T1000 (cell line): ENCODE results near the gene ZFP14.

Source experiments
- DNase-seq: peaks from one replicate; lab custom pipeline; 2025; ENCODE audit warnings: mixed read lengths; lab: John Stamatoyannopoulos, UW

Gene ZFP14

DNA sequence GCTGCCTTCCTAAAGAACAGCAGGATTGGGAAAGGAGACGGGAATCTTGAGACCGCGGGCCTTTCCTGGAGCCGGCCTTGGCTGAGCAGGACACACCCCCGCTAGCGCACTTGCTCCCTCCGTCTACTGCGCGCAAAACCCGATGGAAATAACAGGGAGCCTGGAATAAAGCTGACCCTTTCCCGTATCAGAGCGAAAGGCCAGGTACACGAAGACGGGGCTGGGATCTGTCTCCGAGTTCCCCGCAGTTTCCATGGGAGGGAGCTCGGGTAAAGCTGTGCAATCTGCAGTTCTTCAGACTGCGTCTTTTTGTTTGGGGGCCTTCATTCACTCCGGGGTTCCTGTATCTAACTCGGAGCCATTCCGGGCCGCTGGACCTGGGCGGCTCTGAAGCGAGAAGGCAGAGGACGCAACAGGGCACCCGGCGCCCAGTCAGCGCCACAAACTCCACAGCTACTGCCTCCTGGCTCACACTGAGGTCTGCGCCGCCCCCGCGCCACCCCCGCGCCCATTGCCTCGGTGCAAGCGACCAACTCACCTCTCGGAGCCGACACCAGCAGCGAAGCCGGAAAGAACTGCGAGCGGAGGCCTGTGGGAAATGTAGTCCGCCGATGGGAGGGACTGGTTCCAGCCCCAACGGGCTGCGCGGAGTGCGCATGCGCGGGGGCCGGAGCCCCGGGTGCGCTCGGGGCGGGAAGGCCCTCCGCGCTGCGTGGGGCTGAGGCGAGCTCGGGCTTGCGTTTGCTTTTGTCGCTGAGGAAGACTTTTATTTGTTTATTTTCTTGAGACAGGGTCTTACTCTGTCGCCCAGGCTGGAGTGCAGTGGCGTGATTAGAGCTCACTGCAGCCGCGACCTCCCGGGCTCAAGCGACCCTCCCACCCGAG is at the start of gene ZFP14:
Gene ZFP14 (minus strand): TSS at position 577 of the 885 bp plus-strand sequence. CDS start 11,309 bp downstream, outside the sequence.
- peak; percentile 94 for DNase-seq

DNA sequence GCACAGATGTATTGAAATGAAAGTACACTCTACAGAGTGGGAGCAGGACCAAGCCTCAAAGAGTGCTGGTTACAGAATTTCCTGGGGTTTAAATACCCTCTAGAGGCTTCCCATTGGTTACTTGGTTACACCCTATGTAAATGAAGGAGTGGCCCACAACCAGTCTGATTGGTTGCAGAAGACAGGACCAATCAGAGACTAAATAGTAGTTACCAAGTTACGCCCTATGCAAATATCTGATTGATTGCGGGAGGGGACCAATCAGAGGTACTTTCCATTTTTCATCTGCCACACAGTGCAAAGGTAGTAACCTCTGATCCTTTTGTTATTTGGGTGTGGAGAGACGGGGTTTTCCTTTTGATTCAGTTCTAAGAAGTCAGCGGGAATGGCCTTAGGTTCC is 44.9 kb upstream of the ZFP14 start:
- no peak for DNase-seq

DNA sequence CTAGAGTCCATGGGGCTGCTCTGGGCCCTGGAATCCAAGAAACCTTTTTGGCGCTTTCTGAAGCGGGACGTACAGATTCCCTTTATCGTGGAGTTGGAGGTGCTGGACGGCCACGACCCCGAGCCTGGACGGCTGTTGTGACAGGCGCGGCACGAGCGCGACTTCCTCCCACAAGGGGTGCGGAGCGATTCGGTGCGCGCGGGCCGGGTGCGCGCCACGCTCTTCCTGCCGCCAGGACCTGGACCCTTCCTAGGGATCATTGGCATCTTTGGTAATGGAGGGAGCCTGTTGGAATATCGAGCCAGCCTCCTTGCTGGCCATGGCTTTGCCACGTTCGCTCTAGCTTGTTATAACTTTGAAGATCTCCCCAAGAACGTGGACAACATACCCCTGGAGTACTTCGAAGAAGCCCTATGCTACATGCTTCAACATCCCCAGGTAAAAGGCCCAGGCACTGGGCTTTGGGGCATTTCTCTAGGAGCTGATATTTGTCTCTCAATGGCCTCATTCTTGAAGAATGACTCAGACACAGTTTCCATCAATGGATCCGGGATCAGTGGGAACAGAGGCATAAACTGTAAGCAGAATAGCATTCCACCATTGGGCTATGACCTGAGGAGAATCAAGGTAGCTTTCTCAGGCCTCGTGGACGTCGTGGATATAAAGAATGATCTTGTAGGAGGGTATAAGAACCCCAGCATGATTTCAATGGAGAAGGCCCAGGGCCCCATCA is 42.9 kb upstream of the ZFP14 start:
- no peak for DNase-seq

DNA sequence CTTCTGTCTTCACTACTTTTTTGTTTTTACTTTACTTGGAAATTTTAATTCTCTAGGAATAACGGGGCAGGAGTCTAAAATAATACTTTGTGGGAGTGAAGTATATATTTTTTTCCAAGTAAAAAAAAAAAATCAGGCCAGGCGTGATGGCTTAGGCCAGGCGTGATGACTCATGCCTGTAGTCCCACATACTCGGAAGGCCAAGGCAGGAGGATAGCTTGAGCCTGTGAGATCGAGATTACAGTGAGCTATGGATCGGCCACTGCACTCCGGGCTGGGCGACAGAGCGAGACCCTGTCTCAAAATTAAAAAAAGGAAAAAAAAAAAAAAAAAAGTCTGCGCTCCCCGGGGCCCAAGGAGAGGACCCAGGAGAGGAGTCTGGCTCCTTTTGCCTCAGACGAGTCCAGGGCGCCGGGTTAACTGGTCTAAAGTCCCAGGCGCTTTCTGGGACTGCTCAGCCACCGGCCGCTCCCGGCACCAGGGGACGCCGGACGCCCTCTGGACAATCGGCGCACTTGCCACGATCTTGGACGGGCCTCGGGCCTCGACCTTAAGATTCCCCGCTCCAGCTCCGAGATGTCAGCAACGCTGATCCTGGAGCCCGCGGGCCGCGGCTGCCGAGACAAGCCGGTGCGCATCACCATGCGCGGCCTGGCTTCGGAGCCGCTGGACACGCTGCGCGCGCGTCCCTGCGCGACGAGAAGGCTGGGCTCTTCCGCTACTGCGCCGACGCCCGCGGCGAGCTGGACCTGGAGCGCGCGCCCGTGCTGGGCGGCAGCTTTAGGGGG is 42.2 kb upstream of the ZFP14 start:
- no peak for DNase-seq

DNA sequence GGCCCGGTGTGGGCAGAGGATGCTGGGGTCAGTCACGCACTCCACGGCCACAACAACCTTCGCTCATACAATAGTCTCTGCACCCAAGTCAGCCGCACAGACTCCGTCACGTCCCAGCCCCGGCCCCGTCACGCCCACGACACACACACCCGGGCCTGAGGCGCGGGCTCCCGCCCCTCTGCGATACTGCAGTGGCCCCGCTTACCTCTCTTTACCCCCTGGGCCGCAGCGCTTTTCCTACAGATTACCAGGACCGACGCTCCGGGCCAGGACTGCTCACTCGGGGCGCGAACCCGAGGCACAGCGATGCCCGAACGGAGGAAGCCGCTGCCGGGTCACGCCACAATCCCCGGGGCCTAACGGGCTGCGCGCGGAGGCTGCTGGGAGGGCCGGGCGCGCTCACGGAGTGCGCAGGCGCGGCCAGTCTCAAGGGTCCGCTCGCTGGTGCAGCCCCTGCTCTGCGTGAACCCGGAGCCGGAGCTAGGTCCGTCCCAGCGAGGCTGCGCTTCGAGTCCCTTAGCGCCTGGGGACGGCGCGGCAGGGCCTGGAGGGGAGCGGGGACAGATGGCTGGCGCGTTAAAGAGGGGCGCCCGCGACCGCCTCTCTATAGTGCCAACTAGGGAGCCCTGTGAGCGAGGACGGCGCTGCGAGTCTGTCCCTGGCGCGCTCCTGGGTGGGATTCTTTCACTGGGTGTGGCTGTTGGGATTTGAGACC is 39.4 kb upstream of the ZFP14 start, which contains the start of gene ZFP82:
Gene ZFP82 (minus strand): TSS at position 358 of the 715 bp plus-strand sequence. CDS start 8,855 bp downstream, outside the sequence.
- peak; percentile 84 for DNase-seq

DNA sequence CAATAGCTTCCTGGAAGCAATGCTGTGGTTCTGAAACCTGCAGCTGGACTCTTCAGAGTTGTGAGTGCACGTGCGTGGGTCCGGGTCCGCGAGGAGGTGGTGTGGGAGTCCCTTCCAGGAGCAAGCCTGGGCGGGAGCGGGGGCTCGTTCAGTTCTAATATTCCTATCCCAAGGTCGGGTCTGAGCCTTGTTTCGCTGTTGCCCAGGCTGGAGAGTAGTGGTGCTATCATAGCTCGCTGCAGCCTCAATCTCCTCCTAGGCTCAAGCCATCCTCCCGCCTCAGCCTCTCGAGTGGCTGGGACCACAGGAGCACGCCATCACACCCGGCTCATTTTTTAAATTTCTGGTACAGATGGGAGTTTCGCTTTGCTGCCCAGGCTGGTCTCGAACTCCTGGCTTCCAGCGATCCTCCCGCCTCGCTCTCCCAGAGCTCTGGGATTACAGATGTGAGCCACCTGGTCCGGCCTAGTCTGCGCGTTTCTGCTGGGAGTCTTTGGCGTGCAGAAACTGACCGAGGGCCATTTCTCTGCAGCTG is 38.8 kb upstream of the ZFP14 start:
- no peak for DNase-seq

DNA sequence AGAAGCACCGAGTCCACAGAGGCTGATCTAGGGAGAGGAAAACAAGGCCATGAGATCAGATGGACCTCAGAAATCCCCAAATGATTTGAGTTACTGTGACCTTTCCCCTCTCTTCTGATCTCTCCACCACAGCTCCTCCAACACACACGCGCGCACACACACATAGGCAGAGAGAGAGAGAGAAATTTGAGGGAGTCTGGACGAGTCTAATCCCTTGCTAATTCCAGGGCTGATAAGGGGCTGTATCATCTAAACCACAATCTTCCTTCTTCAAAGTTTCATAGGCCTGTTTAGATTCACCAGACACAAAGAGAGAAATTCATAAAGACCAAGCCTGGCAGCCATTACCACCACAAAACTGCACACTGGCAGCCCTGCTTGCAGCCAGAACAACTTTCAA is 30.8 kb upstream of the ZFP14 start:
- no peak for DNase-seq

DNA sequence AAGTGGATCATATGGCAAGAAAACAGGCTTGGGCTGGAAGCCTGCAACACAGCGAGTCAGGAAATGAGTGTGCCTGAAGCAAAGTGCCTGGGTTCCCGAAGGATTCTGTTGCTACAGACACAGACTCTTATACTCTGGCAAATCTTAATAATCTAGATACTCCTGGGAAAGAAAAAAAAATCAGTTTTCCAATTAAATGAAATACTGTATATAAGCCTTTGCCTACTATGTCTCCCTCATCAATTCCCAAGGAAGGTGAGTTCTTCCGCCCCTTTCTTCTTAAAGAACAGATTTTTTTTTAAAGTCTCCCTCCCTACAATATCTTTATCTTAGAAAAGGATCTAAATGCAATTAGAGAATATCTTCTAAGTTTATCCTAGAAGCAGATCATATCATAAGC is 29.1 kb upstream of the ZFP14 start:
- no peak for DNase-seq

DNA sequence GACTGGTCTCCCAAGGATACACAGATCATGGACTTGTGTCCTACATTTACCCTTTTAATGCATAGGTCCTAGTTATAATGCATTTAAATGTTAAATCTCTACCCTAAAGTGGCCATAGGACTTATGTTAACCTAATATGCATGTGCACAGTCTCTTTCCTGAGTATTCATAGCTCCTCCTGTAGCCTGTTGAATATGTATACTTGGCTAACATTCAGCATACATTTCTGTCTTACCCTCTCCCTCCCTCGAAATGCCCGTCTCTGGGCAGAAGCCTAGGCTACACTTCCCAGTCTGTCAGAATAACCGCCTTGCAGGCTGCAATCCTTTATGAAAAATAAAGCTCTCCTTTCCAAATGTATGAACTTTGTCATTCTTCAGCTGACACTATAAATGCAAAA is 25.5 kb upstream of the ZFP14 start:
- DNase-seq = no peak

DNA sequence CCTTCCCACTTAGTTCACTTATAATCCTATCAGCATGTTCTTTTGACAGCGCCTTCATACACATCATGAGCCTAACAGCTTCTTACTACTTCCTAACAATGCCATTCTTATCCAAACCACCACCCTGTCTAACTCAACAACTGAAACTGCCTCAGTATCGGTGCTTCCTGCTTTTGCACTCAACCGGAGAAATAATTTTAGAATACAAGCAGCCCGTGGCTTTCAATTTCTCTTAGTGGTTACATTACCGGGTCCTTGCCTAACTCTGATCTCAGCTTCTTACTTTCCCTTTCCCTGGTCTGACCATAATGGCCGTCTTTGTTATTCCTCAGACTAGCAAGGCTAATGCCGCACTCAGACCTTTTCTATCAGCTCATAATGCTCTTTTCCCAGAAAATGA is 22.5 kb upstream of the ZFP14 start:
- DNase-seq = no peak

DNA sequence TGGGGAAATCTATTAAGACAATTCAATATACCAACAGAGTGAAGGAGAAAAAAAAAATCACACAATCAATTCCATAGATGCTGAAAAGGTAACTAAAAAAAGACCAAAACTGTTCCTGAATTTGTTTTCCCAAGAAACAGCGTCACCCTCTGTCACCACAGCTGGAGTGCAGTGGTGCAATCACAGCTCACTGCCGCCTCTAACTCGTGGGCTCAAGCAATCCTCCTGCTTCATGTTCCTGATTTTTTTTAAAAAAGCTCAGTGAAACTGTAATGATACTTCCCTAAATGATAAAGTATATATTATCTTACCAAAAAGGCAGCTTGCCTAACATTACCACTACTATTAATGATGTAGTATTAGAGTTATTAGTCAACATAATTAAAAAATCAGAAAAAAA is 19.6 kb upstream of the ZFP14 start:
- no peak for DNase-seq

DNA sequence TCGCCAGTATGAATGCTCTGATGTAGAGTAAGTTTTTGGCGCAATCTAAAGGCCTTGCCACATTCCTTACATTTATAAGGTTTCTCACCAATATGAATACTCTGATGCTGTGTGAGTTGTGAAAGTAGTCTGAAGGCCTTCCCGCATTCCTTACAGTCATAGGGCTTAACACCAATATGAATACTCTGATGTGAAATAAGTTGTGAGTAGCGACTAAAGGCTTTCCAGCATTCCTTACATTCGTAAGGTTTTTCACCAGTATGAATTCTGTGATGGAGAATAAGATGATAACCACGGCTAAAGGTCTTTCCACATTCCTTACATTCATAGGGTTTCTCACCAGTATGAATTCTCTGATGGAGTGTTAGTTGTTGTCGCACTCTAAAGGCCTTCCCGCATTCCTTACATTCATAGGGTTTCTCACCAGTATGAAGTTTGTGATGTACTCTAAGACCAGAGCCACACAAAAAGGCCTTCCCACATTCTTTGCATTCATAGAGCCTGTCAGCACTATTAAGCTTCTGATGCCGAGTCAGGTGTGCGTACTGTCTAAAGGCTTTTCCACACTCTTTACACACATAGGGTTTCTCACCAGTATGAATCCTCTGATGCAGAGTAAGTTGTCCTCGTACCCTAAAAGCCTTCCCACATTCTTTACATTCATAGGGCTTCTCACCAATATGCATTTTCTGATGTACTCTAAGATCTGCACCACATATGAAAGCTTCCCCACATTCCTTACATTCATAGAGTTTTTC is 14.1 kb upstream of the ZFP14 start:
- no peak for DNase-seq

DNA sequence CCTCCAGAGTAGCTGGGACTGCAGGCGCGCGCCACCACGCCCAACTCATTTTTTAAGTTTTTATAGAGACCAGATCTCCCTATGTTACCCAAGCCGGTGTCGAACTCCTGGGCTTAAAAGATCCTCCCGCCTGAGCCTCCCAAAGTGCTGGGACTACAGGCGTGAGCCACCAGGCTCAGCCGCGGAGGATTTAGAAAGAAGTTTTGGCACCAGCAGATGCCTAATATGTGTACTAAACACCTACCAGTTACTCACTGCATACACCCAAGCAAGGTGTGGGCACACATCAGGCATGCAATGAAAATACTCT is 464 bp upstream of the ZFP14 start:
- DNase-seq = no peak

DNA sequence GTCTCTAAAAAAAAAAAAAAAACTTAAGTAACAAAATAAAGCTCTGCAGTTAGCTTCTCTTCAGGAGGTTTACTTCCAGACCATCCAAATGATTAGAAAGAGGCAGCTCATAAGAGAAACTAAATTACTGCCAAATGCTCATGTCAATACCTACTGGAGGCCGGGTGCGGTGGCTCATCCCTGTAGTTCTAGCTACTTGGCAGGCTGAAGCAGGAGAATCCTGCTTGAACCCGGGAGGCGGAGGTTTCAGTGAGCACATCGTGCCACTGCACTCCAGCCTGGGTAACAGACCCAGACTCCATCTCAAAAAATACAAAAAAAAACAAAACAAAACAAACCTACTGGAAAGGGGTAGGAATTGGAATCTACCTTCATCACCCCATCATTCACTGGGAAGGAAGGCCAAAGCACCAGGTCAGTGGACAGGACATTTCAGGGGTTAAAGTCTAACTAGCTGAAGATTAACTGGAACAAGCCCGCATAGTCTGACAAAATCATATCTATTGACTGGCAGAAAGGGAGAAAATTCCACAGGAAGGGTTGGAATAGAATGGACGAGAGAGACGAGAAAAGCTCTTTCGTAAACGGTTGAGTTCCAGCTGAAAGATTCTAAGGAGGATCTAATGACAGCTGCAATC is 1.3 kb downstream of the ZFP14 start:
- no peak for DNase-seq

DNA sequence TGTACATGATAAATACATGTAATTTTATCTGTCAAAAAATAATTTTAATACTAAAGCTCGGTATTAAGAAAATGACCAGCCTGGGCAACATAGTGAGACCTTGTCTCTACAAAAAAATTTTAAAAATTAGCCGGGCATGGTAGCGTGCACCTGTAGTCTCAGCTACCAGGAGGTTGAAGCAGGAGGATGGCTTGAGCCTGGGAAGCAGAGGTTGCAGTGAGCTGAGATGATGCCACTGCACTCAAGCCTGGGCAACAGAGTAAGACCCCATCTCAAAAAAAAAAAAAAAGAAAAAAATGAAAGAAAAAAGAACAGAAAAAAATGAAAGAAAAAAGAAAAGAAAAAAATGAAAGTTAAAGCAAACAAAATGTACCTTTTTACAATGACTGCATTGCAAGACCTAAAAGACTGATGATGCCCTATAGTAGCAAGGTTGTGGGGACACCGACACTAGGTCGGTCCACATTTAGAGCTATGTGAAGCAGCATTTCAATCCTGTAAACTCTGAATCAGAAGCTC is 5.3 kb downstream of the ZFP14 start:
- DNase-seq = no peak

DNA sequence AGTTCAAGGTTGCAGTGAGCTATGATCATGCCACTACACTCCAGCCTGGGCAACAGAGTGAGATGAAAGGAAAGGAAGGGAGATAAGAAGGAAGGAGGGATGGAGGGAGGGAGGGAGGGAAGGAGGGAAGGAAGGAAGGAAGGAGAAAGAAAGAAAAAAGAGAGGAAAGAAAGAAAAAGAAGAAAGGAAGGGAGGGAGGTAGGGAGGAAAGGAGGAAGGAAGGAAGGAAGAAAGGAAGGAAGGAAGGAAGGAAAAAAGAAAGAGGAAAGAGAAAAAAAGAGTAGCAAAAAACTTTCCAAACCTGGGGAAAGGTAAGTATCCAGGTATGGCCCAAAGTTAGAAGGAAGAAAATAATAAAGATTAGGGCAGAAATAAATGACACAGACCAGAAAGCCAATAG is 7.1 kb downstream of the ZFP14 start:
- DNase-seq = no peak

DNA sequence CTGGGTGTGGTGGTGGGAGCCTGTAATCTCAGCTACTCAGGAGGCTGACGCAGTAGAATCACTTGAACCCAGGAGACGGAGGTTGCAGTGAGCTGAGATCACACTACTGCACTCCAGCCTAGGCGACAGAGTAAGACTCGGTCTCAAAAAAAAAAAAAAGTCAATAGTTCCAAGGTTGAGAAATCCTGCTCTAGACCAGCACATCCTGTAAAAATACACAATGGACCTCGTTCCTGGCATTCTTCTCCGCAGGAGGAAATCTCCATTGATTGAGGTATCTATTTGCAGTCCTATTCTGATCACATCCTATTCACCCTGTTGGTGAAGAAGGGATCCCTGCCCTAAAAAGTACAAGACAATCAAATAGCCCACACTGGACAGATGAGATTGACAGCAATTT is 15.2 kb downstream of the ZFP14 start:
- no peak for DNase-seq

DNA sequence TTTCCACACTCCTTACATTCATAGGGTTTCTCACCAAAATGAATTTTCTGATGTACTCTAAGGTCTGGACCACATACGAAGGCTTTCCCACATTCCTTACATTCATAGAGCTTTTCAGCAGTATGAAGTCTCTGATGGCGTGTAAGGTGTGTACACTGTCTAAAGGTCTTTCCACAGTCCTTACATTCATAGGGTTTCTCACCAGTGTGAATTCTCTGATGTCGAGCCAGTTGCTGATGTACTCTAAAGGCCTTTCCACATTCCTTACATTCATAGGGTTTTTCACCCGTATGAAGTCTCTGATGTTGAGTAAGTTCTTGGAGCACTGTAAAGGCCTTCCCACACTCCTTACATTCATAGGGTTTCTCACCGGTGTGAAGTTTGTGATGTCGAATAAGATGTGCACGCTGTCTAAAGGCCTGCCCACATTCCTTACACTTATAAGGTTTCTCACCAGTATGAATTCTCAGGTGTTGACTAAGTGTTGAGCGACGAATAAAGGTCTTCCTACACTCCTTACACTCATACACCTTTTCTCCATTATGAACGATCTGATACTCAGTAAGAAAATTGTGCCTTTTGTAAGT is 38.1 kb downstream of the ZFP14 start:
- no peak for DNase-seq

DNA sequence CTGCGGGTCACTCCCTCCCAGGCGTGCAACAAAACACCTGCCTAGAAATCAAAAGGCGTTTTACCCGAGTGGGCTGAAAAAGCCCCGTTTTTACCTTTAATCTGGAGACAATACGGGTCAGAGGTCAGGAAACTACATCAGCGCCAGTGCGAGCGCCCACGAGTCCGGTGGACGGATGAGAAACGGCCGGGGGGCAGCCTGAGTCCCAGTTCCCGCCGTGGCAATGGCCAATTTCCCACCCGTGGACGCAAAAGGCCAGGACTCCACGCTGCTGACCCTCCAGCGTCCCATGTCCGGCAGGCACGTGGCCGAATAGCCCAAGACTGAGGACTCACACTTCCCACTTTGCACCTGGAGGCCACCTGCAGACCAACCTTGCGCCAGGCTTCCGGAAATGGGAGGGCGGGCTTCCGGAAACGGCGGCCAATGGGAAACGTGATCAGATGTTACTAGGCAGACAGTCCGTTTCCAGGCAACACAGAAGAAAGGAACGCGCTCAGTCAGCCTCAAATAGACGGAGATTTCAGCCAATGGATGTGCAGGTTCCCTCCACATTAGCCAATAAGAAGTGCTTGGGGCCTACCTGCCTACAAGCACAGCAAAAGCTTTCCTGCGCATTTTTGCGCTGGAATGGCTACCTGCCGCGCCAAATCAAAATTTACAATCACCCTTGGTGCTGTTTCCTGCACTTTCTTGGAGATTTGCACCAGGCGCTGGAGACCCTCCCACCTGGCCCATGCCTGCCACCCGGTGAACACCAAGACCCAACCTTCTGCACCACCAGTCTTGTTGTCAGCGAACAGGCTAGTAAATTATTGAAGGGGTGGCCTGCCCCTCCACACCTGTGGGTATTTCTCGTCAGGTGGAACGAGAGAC is 47.4 kb downstream of the ZFP14 start:
- DNase-seq = peak; percentile 85
